HG03045 (cell line): ENCODE data around the gene IRGQ.
A peak's percentile ranks its signal among the peaks of the same experiment; 100 is the strongest.
"Not testable (repeated sequence)": the region's sequence is repeated elsewhere in the genome, so short reads cannot be mapped to it uniquely, and the experiment has no call there.

Experiments
- ATAC-seq: cut with Tn5 transposase; IDR thresholded peaks from one replicate; pipeline ENCODE4 v1.9.1; 2021; ENCODE audit warnings: mild to moderate bottlenecking, moderate library complexity; ENCODE audit not compliant: unreplicated experiment

IRGQ gene

GRCh38 chr19:43595999-43596841 is at the start of gene IRGQ, which contains the start of gene ZNF576:
Gene IRGQ (minus strand): TSS chr19:43596134. CDS start chr19:43595338, 796 bp downstream.
Gene ZNF576 (plus strand): TSS chr19:43596595. CDS start chr19:43597109, 514 bp downstream.
- ATAC-seq = peak; percentile 79

GRCh38 chr19:43644181-43644580 is 48.2 kb upstream of the IRGQ start:
- no peak for ATAC-seq

GRCh38 chr19:43643326-43643725 is 47.4 kb upstream of the IRGQ start:
- no peak for ATAC-seq

- no peak for ATAC-seq
These were observed 46.6 kb upstream of the IRGQ start for GRCh38 chr19:43642531-43642930.

GRCh38 chr19:43641333-43641732 is 45.4 kb upstream of the IRGQ start:
- ATAC-seq = no peak

- ATAC-seq = no peak
These were observed 44.5 kb upstream of the IRGQ start for GRCh38 chr19:43640424-43640757.

- ATAC-seq = no peak
These were observed 43.8 kb upstream of the IRGQ start, which contains the start of gene CADM4 for GRCh38 chr19:43639519-43640423. Gene CADM4 (minus strand): TSS chr19:43639850. CDS start chr19:43639790, 60 bp downstream.

GRCh38 chr19:43638995-43639518 is 43.1 kb upstream of the IRGQ start:
- no peak for ATAC-seq

GRCh38 chr19:43638214-43638994 is 42.5 kb upstream of the IRGQ start:
- no peak for ATAC-seq

- no peak for ATAC-seq
These were observed 40.3 kb upstream of the IRGQ start for GRCh38 chr19:43636121-43636683.

- not testable (repeated sequence) for ATAC-seq
These were observed 39.6 kb upstream of the IRGQ start for GRCh38 chr19:43635561-43635940.

- no peak for ATAC-seq
These were observed 39.1 kb upstream of the IRGQ start for GRCh38 chr19:43634872-43635560.

GRCh38 chr19:43634506-43634871 is 38.6 kb upstream of the IRGQ start:
- ATAC-seq = no peak

- no peak for ATAC-seq
These were observed 38.1 kb upstream of the IRGQ start for GRCh38 chr19:43634068-43634467.

- ATAC-seq = no peak
These were observed 37.6 kb upstream of the IRGQ start for GRCh38 chr19:43633520-43633919.

GRCh38 chr19:43631491-43631890 is 35.6 kb upstream of the IRGQ start:
- ATAC-seq = no peak

GRCh38 chr19:43628646-43629326 is 32.9 kb upstream of the IRGQ start:
- ATAC-seq = no peak

GRCh38 chr19:43626838-43627237 is 30.9 kb upstream of the IRGQ start:
- no peak for ATAC-seq

GRCh38 chr19:43625918-43626579 is 30.1 kb upstream of the IRGQ start:
- ATAC-seq = no peak
